IMR-90 (cell line): ENCODE measurements around the gene C22orf39. TPM values are rescaled to one million over a fixed set of nuclear protein-coding genes. Genes with fewer than 3 reads are reported as not detected.

Experiments used
- ATAC-seq: fragments of 200-7000 bp; cut with Tn5 transposase; 2 replicates; pipeline ENCODE4 v1.9.1; 2020; ENCODE audit warnings: low read depth, mild to moderate bottlenecking, moderate library complexity
- BruUV-seq: library from RNA; stranded (reverse); fragments of 400-500 nt; replicated peaks from 2 replicates; lab custom pipeline; 2021; lab: Mats Ljungman, UMichigan
- CTCF ChIA-PET: fragments of 300-600 bp; formaldehyde crosslinking; extraction: SDS; loops from one replicate; lab custom pipeline; 2021; ENCODE audit warnings: antibody characterized with exemption; lab: Yijun Ruan, JAX
- POLR2A ChIA-PET: fragments of 300-600 bp; sonication (Branson Sonifier 250); formaldehyde crosslinking; loops from one replicate; lab custom pipeline; 2022; ENCODE audit warnings: antibody characterized with exemption; ENCODE audit not compliant: unreplicated experiment; lab: Charles Lee
- DNase-seq: peaks from one replicate; pipeline ENCODE4 v3.0.0; 2013
- H2AFZ ChIP-seq: replicated peaks from 2 replicates; pipeline ENCODE3; 2013; ENCODE audit warnings: low read length, mild to moderate bottlenecking; ENCODE audit not compliant: poor library complexity
- H2AK5ac ChIP-seq: 2 replicates; pipeline ENCODE4 v1.6.1; 2013; ENCODE audit warnings: low read depth, low read length, inconsistent platforms
- H2AK9ac ChIP-seq: replicated peaks from 2 replicates; pipeline ENCODE3; 2013; ENCODE audit warnings: mild to moderate bottlenecking, low read depth, low read length, moderate library complexity; ENCODE audit not compliant: poor library complexity
- H2BK120ac ChIP-seq: 2 replicates; pipeline ENCODE4 v1.6.1; 2013; ENCODE audit warnings: low read depth, low read length, inconsistent platforms
- H2BK15ac ChIP-seq: 3 replicates; pipeline ENCODE4 v1.6.1; 2013; ENCODE audit warnings: low read depth, low read length, inconsistent platforms
- H2BK20ac ChIP-seq: 2 replicates; pipeline ENCODE4 v1.6.1; 2013; ENCODE audit warnings: low read depth, mild to moderate bottlenecking, inconsistent platforms, low read length, moderate library complexity
- H2BK5ac ChIP-seq: 2 replicates; pipeline ENCODE4 v1.6.1; 2013; ENCODE audit warnings: mild to moderate bottlenecking, low read depth, low read length, inconsistent platforms; ENCODE audit not compliant: poor library complexity, severe bottlenecking
- H3K14ac ChIP-seq: replicated peaks from 2 replicates; pipeline ENCODE4 v1.6.1; 2013; ENCODE audit warnings: low read depth, low read length, inconsistent platforms
- H3K18ac ChIP-seq: 2 replicates; pipeline ENCODE4 v1.6.1; 2013; ENCODE audit warnings: low read depth, low read length, control low read depth
- H3K23ac ChIP-seq: 2 replicates; pipeline ENCODE4 v1.6.1; 2013; ENCODE audit warnings: low read depth, low read length, inconsistent platforms
- H3K27ac ChIP-seq: 2 replicates; pipeline ENCODE4 v1.5.1; 2013; ENCODE audit warnings: mild to moderate bottlenecking, control low read depth, low read length; ENCODE audit not compliant: insufficient read depth
- H3K27me3 ChIP-seq: 2 replicates; pipeline ENCODE4 v1.6.1; 2013; ENCODE audit warnings: low read length; ENCODE audit not compliant: control insufficient read depth, insufficient read depth
- H3K36me3 ChIP-seq: 2 replicates; pipeline ENCODE4 v1.6.1; 2013; ENCODE audit warnings: low read length, mixed read lengths; ENCODE audit not compliant: control insufficient read depth, insufficient read depth
- H3K4ac ChIP-seq: 2 replicates; pipeline ENCODE4 v1.6.1; 2013; ENCODE audit warnings: low read depth, low read length, inconsistent platforms
- H3K4me1 ChIP-seq: 2 replicates; pipeline ENCODE4 v1.6.1; 2013; ENCODE audit warnings: low read length, mixed read lengths; ENCODE audit not compliant: control insufficient read depth, insufficient read depth
- H3K4me2 ChIP-seq: 2 replicates; pipeline ENCODE4 v1.6.1; 2013; ENCODE audit warnings: low read depth, mild to moderate bottlenecking, control low read depth, low read length, moderate library complexity
- H3K4me3 ChIP-seq: 2 replicates; pipeline ENCODE4 v1.5.1; 2013; ENCODE audit warnings: low read depth, mild to moderate bottlenecking, control low read depth, low read length, moderate library complexity; ENCODE audit not compliant: insufficient read depth
- H3K56ac ChIP-seq: 2 replicates; pipeline ENCODE4 v1.6.1; 2013; ENCODE audit warnings: low read length, inconsistent platforms; ENCODE audit not compliant: insufficient read depth; ENCODE audit errors: extremely low read depth
- H3K79me1 ChIP-seq, 2 experiments: 2 replicates each; pipeline ENCODE4 v1.6.1; 2013; ENCODE audit warnings: low read length in 2 of 2, inconsistent platforms in 1 of 2, low read depth in 1 of 2
- H3K9ac ChIP-seq: 2 replicates; pipeline ENCODE4 v1.6.1; 2013; ENCODE audit warnings: low read depth, low read length, control low read depth
- H3K9me1 ChIP-seq: 2 replicates; pipeline ENCODE4 v1.6.1; 2013; ENCODE audit warnings: low read length, inconsistent platforms; ENCODE audit not compliant: insufficient read depth
- H3K9me3 ChIP-seq: 2 replicates; pipeline ENCODE4 v1.6.1; 2013; ENCODE audit warnings: low read length; ENCODE audit not compliant: control insufficient read depth, insufficient read depth
- H4K20me1 ChIP-seq: 2 replicates; pipeline ENCODE4 v1.6.1; 2013; ENCODE audit warnings: low read length, inconsistent platforms; ENCODE audit not compliant: insufficient read depth
- H4K5ac ChIP-seq: 2 replicates; pipeline ENCODE4 v1.6.1; 2013; ENCODE audit warnings: mild to moderate bottlenecking, low read depth, low read length, control low read depth
- H4K8ac ChIP-seq, 2 experiments: 2 replicates each; pipeline ENCODE4 v1.6.1; 2013; ENCODE audit warnings: low read depth in 2 of 2, low read length in 2 of 2, control low read depth in 1 of 2, inconsistent platforms in 1 of 2
- H4K91ac ChIP-seq: 2 replicates; pipeline ENCODE4 v1.6.1; 2013; ENCODE audit warnings: low read depth, low read length, inconsistent platforms; ENCODE audit not compliant: insufficient read depth
- BHLHE40 ChIP-seq: fragments of 150-350 bp; IDR thresholded peaks from 2 replicates; pipeline ENCODE4 v1.6.1; 2016; ENCODE audit warnings: mild to moderate bottlenecking, low read depth, low read length
- CEBPB ChIP-seq: IDR thresholded peaks from 2 replicates; pipeline ENCODE4 v1.6.1; 2012; ENCODE audit warnings: low read depth, low read length, improper control_type of control experiment
- CTCF ChIP-seq: conservative IDR thresholded peaks from 2 replicates; pipeline ENCODE4 v1.5.1; 2012; ENCODE audit warnings: mild to moderate bottlenecking, low read depth, low read length, improper control_type of control experiment
- ELK1 ChIP-seq: fragments of 150-350 bp; IDR thresholded peaks from 2 replicates; pipeline ENCODE4 v1.6.1; 2016; ENCODE audit warnings: low read depth, mild to moderate bottlenecking, low read length, moderate library complexity, borderline replicate concordance
- FOS ChIP-seq: fragments of 150-350 bp; IDR thresholded peaks from 2 replicates; pipeline ENCODE4 v1.6.1; 2016; ENCODE audit warnings: low read depth, low read length
- MAFK ChIP-seq: IDR thresholded peaks from 2 replicates; pipeline ENCODE4 v1.6.1; 2012; ENCODE audit warnings: low read depth, low read length, improper control_type of control experiment
- NFE2L2 ChIP-seq: fragments of 150-350 bp; IDR thresholded peaks from 2 replicates; pipeline ENCODE4 v1.6.1; 2016; ENCODE audit warnings: low read depth, mild to moderate bottlenecking, low read length
- POLR2A ChIP-seq: IDR thresholded peaks from 2 replicates; pipeline ENCODE4 v1.6.1; 2012; ENCODE audit warnings: mild to moderate bottlenecking, low read depth, low read length
- RAD21 ChIP-seq: IDR thresholded peaks from 2 replicates; pipeline ENCODE4 v1.6.1; 2012; ENCODE audit warnings: low read length, improper control_type of control experiment
- RCOR1 ChIP-seq: IDR thresholded peaks from 2 replicates; pipeline ENCODE4 v1.6.1; 2012; ENCODE audit warnings: mild to moderate bottlenecking, low read length, improper control_type of control experiment; ENCODE audit not compliant: insufficient replicate concordance
- RFX5 ChIP-seq: IDR thresholded peaks from 2 replicates; pipeline ENCODE4 v1.8.0; 2012; ENCODE audit warnings: low read depth, mild to moderate bottlenecking, low read length, moderate library complexity
- USF2 ChIP-seq: fragments of 150-350 bp; IDR thresholded peaks from 2 replicates; pipeline ENCODE4 v1.6.1; 2017; ENCODE audit warnings: mild to moderate bottlenecking, antibody characterized with exemption, low read length, low read depth
- WGBS, 2 experiments: methylation state at CpG; one replicate each; pipeline versions ENCODE4 v1.1.5 to v1.1.7; 2013; ENCODE audit warnings: missing lambda C conversion rate in 2 of 2; ENCODE audit not compliant: insufficient read length in 1 of 2; ENCODE audit errors: extremely low coverage in 2 of 2; 5-methylcytosine and 5-hydroxymethylcytosine counted together
- dilution Hi-C: fragments of 300-500 bp; cut with HindIII; formaldehyde crosslinking; loops from one replicate; pipeline ENCODE4 v1.14.3; 2018; ENCODE audit warnings: low sequenced_read_pairs; ENCODE audit not compliant: unreplicated experiment
- in situ Hi-C: fragments of 300-500 bp; cut with MboI; formaldehyde crosslinking; loops from 3 replicates; pipeline ENCODE4 v1.14.3; 2019; ENCODE audit warnings: low sequenced_read_pairs, inconsistent platforms, mixed read lengths
- intact Hi-C: fragments of 100-400 bp; cut with micrococcal nuclease; formaldehyde crosslinking; loops from 2 replicates; pipeline ENCODE4 v1.10.0; 2022
- polyA plus RNA-seq, 3 experiments: library from polyadenylated mRNA; depleted of rRNA; stranded (reverse); fragments of >200 nt; gene quantifications; 2 replicates each; pipeline ENCODE4 v1.2.3, GENCODE V29; 2012; ENCODE audit warnings: low replicate concordance in 1 of 3
- total RNA-seq: library from RNA; depleted of rRNA; stranded (reverse); fragments of >200 nt; gene quantifications from 2 replicates; pipeline ENCODE4 v1.2.3, GENCODE V29; 2012

Gene C22orf39
- total and polyA plus RNA-seq, 2 of the 4 experiments (the other 2 are of a cell fraction), result 8.2 to 8.9 TPM

GRCh38 chr22:19412478-19412877, 35.0 kb downstream of the C22orf39 start:
- H3K56ac ChIP-seq, result no peak overlapping the region
- intact Hi-C loops (no loop called here), in situ Hi-C loops (no loop called here), dilution Hi-C loops (no loop called here)
- no peak overlapping the region for H3K4me3 ChIP-seq
- H4K20me1 ChIP-seq, result peaks cover 44% of the 10 kb centered on the region
- no peak for ATAC-seq
- H2BK20ac ChIP-seq, result no peak overlapping the region
- H3K9me3 ChIP-seq, result no peaks in the 10 kb centered on the region
- H3K4ac ChIP-seq, result no peak overlapping the region
- no peak overlapping the region for H3K4me2 ChIP-seq
- H3K14ac ChIP-seq, result no peak overlapping the region
- no peak overlapping the region for H2BK120ac ChIP-seq
- no peak overlapping the region for H2BK5ac ChIP-seq
- H3K27ac ChIP-seq, result no peak overlapping the region
- no peak for TF ChIP-seq CEBPB
- no peak for TF ChIP-seq MAFK
- no peak for TF ChIP-seq POLR2A
- TF ChIP-seq USF2, result no peak
- TF ChIP-seq RAD21, result no peak
- no peak for TF ChIP-seq BHLHE40
- TF ChIP-seq CTCF, result no peak
- no peak for TF ChIP-seq NFE2L2
- TF ChIP-seq RFX5, result no peak
- TF ChIP-seq RCOR1, result no peak
- TF ChIP-seq ELK1, result no peak
- TF ChIP-seq FOS, result no peak
- no peak overlapping the region for H3K23ac ChIP-seq
- ChIA-PET CTCF (no interaction called here), POLR2A (no interaction called here)
- no peak overlapping the region for H3K9ac ChIP-seq
- H4K5ac ChIP-seq, result no peak overlapping the region
- H3K36me3 ChIP-seq, result peaks cover 18% of the 10 kb centered on the region
- H3K27me3 ChIP-seq, result no peaks in the 10 kb centered on the region
- no peak overlapping the region for H2AK9ac ChIP-seq
- H2AFZ ChIP-seq, result no peak overlapping the region
- H2BK15ac ChIP-seq, result no peak overlapping the region
- no peak overlapping the region for H4K8ac ChIP-seq
- H3K9me1 ChIP-seq, result peaks cover 14% of the 10 kb centered on the region
- peaks cover 37 to 81% of the 10 kb centered on the region in 2 experiments for H3K79me1 ChIP-seq
- no TSS peak for BruUV-seq
- no peak overlapping the region for H3K18ac ChIP-seq
- no peak overlapping the region for H4K91ac ChIP-seq
- H3K4me1 ChIP-seq, result peaks cover 3% of the 10 kb centered on the region
- no peak overlapping the region for H2AK5ac ChIP-seq
- no peak for DNase-seq
- WGBS, 2 experiments, result 100% methylated on average over 1 of the region's 4 CpGs; no CpG with 5 or more reads in 1 of the 2 experiments
